HL-60/S4 treated with phorbol 12-myristate 13-acetate at 8.2 ng/mL for 4 days and 3 days (cell line): ENCODE data around the gene STARD3.

Source experiments
- in situ Hi-C: fragments of 300-500 bp; cut with MboI; formaldehyde crosslinking; loops from 2 replicates; pipeline ENCODE4 v1.15.0; 2022; ENCODE audit warnings: low sequenced_read_pairs

The STARD3 gene

GRCh38 chr17:39669897-39670735, 33.2 kb downstream of the STARD3 start:
- in situ Hi-C loops: no loop called here

- in situ Hi-C loops: no loop called here
These were observed 33.8 kb downstream of the STARD3 start for GRCh38 chr17:39670746-39671145.

GRCh38 chr17:39671651-39672521, 34.9 kb downstream of the STARD3 start:
- in situ Hi-C loops: no loop called here

GRCh38 chr17:39672522-39673334, 35.8 kb downstream of the STARD3 start:
- in situ Hi-C loops: no loop called here

GRCh38 chr17:39673335-39674081, 36.6 kb downstream of the STARD3 start:
- in situ Hi-C loops: no loop called here

- in situ Hi-C loops: no loop called here
These were observed 37.2 kb downstream of the STARD3 start for GRCh38 chr17:39674179-39674578.

GRCh38 chr17:39674702-39675389, 37.9 kb downstream of the STARD3 start:
- in situ Hi-C loops: no loop called here

- in situ Hi-C loops: no loop called here
These were observed 38.6 kb downstream of the STARD3 start for GRCh38 chr17:39675390-39676082.

- in situ Hi-C loops: no loop called here
These were observed 39.4 kb downstream of the STARD3 start for GRCh38 chr17:39676198-39676819.

GRCh38 chr17:39677072-39677471, 40.1 kb downstream of the STARD3 start:
- in situ Hi-C loops: no loop called here

- in situ Hi-C loops: no loop called here
These were observed 40.8 kb downstream of the STARD3 start for GRCh38 chr17:39677542-39678339.

- in situ Hi-C loops: no loop called here
These were observed 41.6 kb downstream of the STARD3 start for GRCh38 chr17:39678340-39679116.

- in situ Hi-C loops: no loop called here
These were observed 42.7 kb downstream of the STARD3 start for GRCh38 chr17:39679521-39680192.

GRCh38 chr17:39683295-39683939, 46.5 kb downstream of the STARD3 start:
- in situ Hi-C loops: no loop called here

- in situ Hi-C loops: no loop called here
These were observed 47.6 kb downstream of the STARD3 start for GRCh38 chr17:39684369-39685192.
